H9 (cell line): ENCODE results near the gene KRT40. TPM values are rescaled to one million over a fixed set of nuclear protein-coding genes. Genes with fewer than 3 reads are reported as not detected.
A peak's percentile ranks its signal among the peaks of the same experiment; 100 is the strongest.

Source experiments
- DNase-seq: peaks from one replicate; pipeline ENCODE4 v3.0.0-alpha.2; 2017
- H2AFZ ChIP-seq: one replicate; pipeline ENCODE4 v1.6.1; 2013; ENCODE audit warnings: mild to moderate bottlenecking, low read length, control low read depth, moderate library complexity
- H2AK5ac ChIP-seq: 2 replicates; pipeline ENCODE4 v1.6.1; 2013; ENCODE audit warnings: low read length, control low read depth, mixed read lengths; ENCODE audit not compliant: insufficient read length
- H2BK120ac ChIP-seq: one replicate; pipeline ENCODE4 v1.6.1; 2013; ENCODE audit warnings: low read depth, mild to moderate bottlenecking, low read length, control low read depth, inconsistent platforms; ENCODE audit not compliant: poor library complexity, severe bottlenecking
- H2BK12ac ChIP-seq: 2 replicates; pipeline ENCODE4 v1.6.1; 2013; ENCODE audit warnings: low read length, control low read depth, mixed read lengths, low read depth; ENCODE audit not compliant: insufficient read length
- H2BK15ac ChIP-seq: 2 replicates; pipeline ENCODE4 v1.6.1; 2013; ENCODE audit warnings: low read depth, low read length, control low read depth
- H2BK20ac ChIP-seq: one replicate; pipeline ENCODE4 v1.6.1; 2013; ENCODE audit warnings: low read depth, mild to moderate bottlenecking, low read length, control low read depth, inconsistent platforms; ENCODE audit not compliant: poor library complexity, severe bottlenecking
- H2BK5ac ChIP-seq: 2 replicates; pipeline ENCODE4 v1.6.1; 2013; ENCODE audit warnings: low read length, control low read depth, mixed read lengths; ENCODE audit not compliant: insufficient read length
- H3K14ac ChIP-seq: 2 replicates; pipeline ENCODE4 v1.6.1; 2013; ENCODE audit warnings: low read length, control low read depth; ENCODE audit not compliant: insufficient read depth
- H3K18ac ChIP-seq: 2 replicates; pipeline ENCODE4 v1.6.1; 2013; ENCODE audit warnings: low read depth, mild to moderate bottlenecking, mixed read lengths, low read length, control low read depth; ENCODE audit not compliant: insufficient read length
- H3K23ac ChIP-seq: 2 replicates; pipeline ENCODE4 v1.6.1; 2013; ENCODE audit warnings: low read length, control low read depth, mixed read lengths, low read depth; ENCODE audit not compliant: insufficient read length
- H3K23me2 ChIP-seq: 2 replicates; pipeline ENCODE4 v1.6.1; 2013; ENCODE audit warnings: low read depth, mild to moderate bottlenecking, mixed read lengths, low read length, control low read depth; ENCODE audit not compliant: insufficient read length, poor library complexity, severe bottlenecking
- H3K27ac ChIP-seq: 2 replicates; pipeline ENCODE4 v1.5.1; 2013; ENCODE audit warnings: low read length, control low read depth, mixed read lengths, low read depth; ENCODE audit not compliant: insufficient read length
- H3K27me3 ChIP-seq: 2 replicates; pipeline ENCODE4 v1.6.1; 2013; ENCODE audit warnings: low read length, control low read depth, inconsistent platforms; ENCODE audit not compliant: insufficient read depth
- H3K4ac ChIP-seq: 2 replicates; pipeline ENCODE4 v1.6.1; 2013; ENCODE audit warnings: low read depth, mild to moderate bottlenecking, control low read depth, inconsistent platforms, low read length, moderate library complexity
- H3K4me1 ChIP-seq: 2 replicates; pipeline ENCODE4 v1.6.1; 2013; ENCODE audit warnings: low read length, control low read depth, inconsistent platforms; ENCODE audit not compliant: insufficient read depth
- H3K4me2 ChIP-seq: 2 replicates; pipeline ENCODE4 v1.6.1; 2013; ENCODE audit warnings: low read length, control low read depth, mixed read lengths; ENCODE audit not compliant: insufficient read length, insufficient read depth
- H3K56ac ChIP-seq: 2 replicates; pipeline ENCODE4 v1.6.1; 2013; ENCODE audit warnings: low read depth, mild to moderate bottlenecking, mixed read lengths, low read length, control low read depth; ENCODE audit not compliant: insufficient read length
- H3K79me1 ChIP-seq: 2 replicates; pipeline ENCODE4 v1.6.1; 2013; ENCODE audit warnings: low read depth, mild to moderate bottlenecking, moderate library complexity, low read length, control low read depth, inconsistent platforms; ENCODE audit not compliant: insufficient read depth, poor library complexity, severe bottlenecking
- H3K79me2 ChIP-seq: 2 replicates; pipeline ENCODE4 v1.6.1; 2013; ENCODE audit warnings: low read length, control low read depth, inconsistent platforms; ENCODE audit not compliant: insufficient read depth
- H3K9ac ChIP-seq: 2 replicates; pipeline ENCODE4 v1.6.1; 2013; ENCODE audit warnings: low read length, control low read depth, mixed read lengths; ENCODE audit not compliant: insufficient read length; ENCODE audit errors: extremely low read depth
- H3K9me3 ChIP-seq: one replicate; pipeline ENCODE4 v1.6.1; 2013; ENCODE audit warnings: low read depth, low read length, inconsistent platforms; ENCODE audit not compliant: control insufficient read depth
- H3T11ph ChIP-seq: one replicate; pipeline ENCODE4 v1.6.1; 2013; ENCODE audit warnings: mild to moderate bottlenecking, low read length, control low read depth, inconsistent platforms
- H4K20me1 ChIP-seq: one replicate; pipeline ENCODE4 v1.6.1; 2013; ENCODE audit not compliant: control insufficient read depth, insufficient read length, insufficient read depth
- H4K5ac ChIP-seq: 2 replicates; pipeline ENCODE4 v1.6.1; 2013; ENCODE audit warnings: low read depth, mild to moderate bottlenecking, mixed read lengths, low read length, control low read depth; ENCODE audit not compliant: insufficient read length
- H4K8ac ChIP-seq: replicated peaks from 2 replicates; pipeline ENCODE4 v1.6.1; 2013; ENCODE audit warnings: low read length, control low read depth, mixed read lengths, low read depth; ENCODE audit not compliant: insufficient read length
- H4K91ac ChIP-seq: 2 replicates; pipeline ENCODE4 v1.6.1; 2013; ENCODE audit warnings: low read depth, mild to moderate bottlenecking, moderate library complexity, mixed read lengths, low read length, control low read depth; ENCODE audit not compliant: insufficient read length
- H3K27ac Mint-ChIP-seq, 3 experiments: 2 replicates in 2 of 3; 3 replicates in 1 of 3; pipeline ENCODE4 v1.8.0; 2020 to 2021; ENCODE audit warnings: mixed read lengths in 3 of 3, mild to moderate bottlenecking in 1 of 3, moderate library complexity in 1 of 3
- H3K27me3 Mint-ChIP-seq: 2 replicates; pipeline ENCODE4 v1.8.0; 2021; ENCODE audit warnings: low read depth, mild to moderate bottlenecking, moderate library complexity, mixed read lengths
- H3K36me3 Mint-ChIP-seq, 3 experiments: 2 replicates in 2 of 3; 3 replicates in 1 of 3; pipeline ENCODE4 v1.8.0; 2020 to 2021; ENCODE audit warnings: low read depth in 3 of 3, mixed read lengths in 3 of 3; ENCODE audit not compliant: insufficient read depth in 1 of 3
- H3K4me1 Mint-ChIP-seq, 2 experiments: 2 replicates each; pipeline ENCODE4 v1.8.0; 2020; ENCODE audit warnings: mixed read lengths in 2 of 2
- H3K4me3 Mint-ChIP-seq, 2 experiments: 2 replicates in 1 of 2; 3 replicates in 1 of 2; pipeline ENCODE4 v1.8.0; 2020 to 2021; ENCODE audit warnings: mild to moderate bottlenecking in 2 of 2, mixed read lengths in 2 of 2, moderate library complexity in 1 of 2
- H3K9me3 Mint-ChIP-seq, 2 experiments: 2 replicates in 1 of 2; 3 replicates in 1 of 2; pipeline ENCODE4 v1.8.0; 2020; ENCODE audit warnings: mild to moderate bottlenecking in 2 of 2, mixed read lengths in 2 of 2, moderate library complexity in 1 of 2
- CTCF ChIP-seq: fragments of 200-600 bp; sonication (generic); conservative IDR thresholded peaks from 3 replicates; pipeline ENCODE4 v1.8.0; 2021; ENCODE audit warnings: antibody characterized with exemption, mild to moderate bottlenecking
- WGBS: extraction: QIAGEN DNeasy Blood & Tissue Kit; methylation state at CpG from one replicate; pipeline ENCODE4 v1.1.7; 2013; ENCODE audit warnings: missing lambda C conversion rate, low lambda C conversion rate, mixed read lengths; ENCODE audit not compliant: insufficient read length; ENCODE audit errors: extremely low coverage; 5-methylcytosine and 5-hydroxymethylcytosine counted together
- total RNA-seq: library from RNA; stranded (reverse); gene quantifications from 2 replicates; pipeline ENCODE4 v1.2.1, GENCODE V29; 2021

The KRT40 gene
- total RNA-seq, 1 experiment from 2014 or later = not detected

DNA sequence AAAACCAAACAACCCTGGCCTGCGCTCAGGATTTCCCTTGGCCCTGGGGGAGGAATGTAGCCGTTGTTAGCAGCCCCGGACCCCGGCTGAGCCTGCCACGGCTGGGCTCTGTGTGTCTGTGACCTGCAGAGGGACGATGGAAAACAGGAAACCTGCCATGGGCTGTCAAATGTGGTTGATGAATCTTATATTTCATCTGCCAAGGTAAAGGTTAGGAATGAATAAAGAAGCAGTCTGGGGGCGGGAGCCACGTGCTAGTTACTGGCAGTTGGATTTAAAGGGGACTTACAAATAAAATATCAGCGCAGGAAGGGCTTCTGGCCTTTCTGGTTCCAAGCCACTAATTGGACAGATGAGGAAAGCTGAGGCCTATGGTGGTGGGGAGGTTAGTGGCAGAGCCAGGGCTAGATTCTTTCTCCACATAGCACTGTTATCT is 46.7 kb downstream of the KRT40 start, which contains the start of gene KRT23:
Gene KRT23, minus strand, starts transcription at position 263 of the 436 bp plus-strand sequence. CDS start 1,043 bp downstream, outside the sequence.
- no peak within 1 kb of the TSS for H2BK12ac ChIP-seq
- H3T11ph ChIP-seq = no peak within 1 kb of the TSS
- H3K79me1 ChIP-seq = no peaks in the 10 kb centered on the region
- no peaks in the 10 kb centered on the region for H4K20me1 ChIP-seq
- H3K9me3 ChIP-seq = no peaks in the 10 kb centered on the region
- no peak within 1 kb of the TSS for H2BK5ac ChIP-seq
- H4K91ac ChIP-seq = no peak within 1 kb of the TSS
- H4K8ac ChIP-seq = no peak within 1 kb of the TSS
- no peak for TF ChIP-seq CTCF
- peak within 1 kb of the TSS in 2 of 3 experiments; percentile 58 to 92; a peak in 2 of 7 replicates for H3K27ac Mint-ChIP-seq
- H3K27me3 Mint-ChIP-seq = peaks cover 4% of the 10 kb centered on the region; the same call in 1 of the 2 replicates
- H3K27ac ChIP-seq = no peak within 1 kb of the TSS
- no peak within 1 kb of the TSS for H3K14ac ChIP-seq
- no peak within 1 kb of the TSS for H2BK15ac ChIP-seq
- H2BK20ac ChIP-seq = no peak within 1 kb of the TSS
- H3K79me2 ChIP-seq = no peaks in the 10 kb centered on the region
- no peaks in the 10 kb centered on the region for H3K4me1 ChIP-seq
- H3K56ac ChIP-seq = no peak within 1 kb of the TSS
- peak; percentile 44 for DNase-seq
- H2AFZ ChIP-seq = peak within 1 kb of the TSS; percentile 60
- no peak within 1 kb of the TSS for H3K23ac ChIP-seq
- peaks cover 0 to 2% of the 10 kb centered on the region in 2 experiments; a peak in 2 of 5 replicates for H3K9me3 Mint-ChIP-seq
- H2AK5ac ChIP-seq = no peak within 1 kb of the TSS
- peaks cover 12 to 19% of the 10 kb centered on the region in 2 experiments for H3K4me1 Mint-ChIP-seq
- no peak within 1 kb of the TSS for H3K4me2 ChIP-seq
- H4K5ac ChIP-seq = no peak within 1 kb of the TSS
- no peaks in the 10 kb centered on the region for H3K36me3 Mint-ChIP-seq
- no peak within 1 kb of the TSS for H3K18ac ChIP-seq
- no peak within 1 kb of the TSS for H2BK120ac ChIP-seq
- no peak within 1 kb of the TSS for H3K4me3 Mint-ChIP-seq
- WGBS = no CpG with 5 or more reads among the region's 9 CpGs
- H3K27me3 ChIP-seq = no peaks in the 10 kb centered on the region
- no peak within 1 kb of the TSS for H3K4ac ChIP-seq
- H3K23me2 ChIP-seq = peaks cover 3% of the 10 kb centered on the region
- no peak within 1 kb of the TSS for H3K9ac ChIP-seq
